Astrocyte of the cerebellum (primary cell): ENCODE data around the gene RABL2B.
"Not testable (repeated sequence)": the region's sequence is repeated elsewhere in the genome, so short reads cannot be mapped to it uniquely, and the experiment has no call there.

Experiments used
- DNase-seq: peaks from one replicate; pipeline ENCODE4 v3.0.0-alpha.2; 2011; ENCODE audit warnings: low read depth
- H3K4me3 ChIP-seq: 2 replicates; pipeline ENCODE4 v1.5.1; 2011; ENCODE audit warnings: mild to moderate bottlenecking, low read depth, low read length, moderate library complexity
- in situ Hi-C: cut with HindIII; loops from 2 replicates; pipeline ENCODE4 v1.10.0; 2017; ENCODE audit warnings: low sequenced_read_pairs
- TF ChIP-seq, protein P1 (sequence below): IDR thresholded peaks from 2 replicates; pipeline ENCODE4 v1.5.1; 2012; ENCODE audit warnings: low read length, low read depth, moderate library complexity, mild to moderate bottlenecking; ENCODE audit errors: missing control alignments

The RABL2B gene

DNA sequence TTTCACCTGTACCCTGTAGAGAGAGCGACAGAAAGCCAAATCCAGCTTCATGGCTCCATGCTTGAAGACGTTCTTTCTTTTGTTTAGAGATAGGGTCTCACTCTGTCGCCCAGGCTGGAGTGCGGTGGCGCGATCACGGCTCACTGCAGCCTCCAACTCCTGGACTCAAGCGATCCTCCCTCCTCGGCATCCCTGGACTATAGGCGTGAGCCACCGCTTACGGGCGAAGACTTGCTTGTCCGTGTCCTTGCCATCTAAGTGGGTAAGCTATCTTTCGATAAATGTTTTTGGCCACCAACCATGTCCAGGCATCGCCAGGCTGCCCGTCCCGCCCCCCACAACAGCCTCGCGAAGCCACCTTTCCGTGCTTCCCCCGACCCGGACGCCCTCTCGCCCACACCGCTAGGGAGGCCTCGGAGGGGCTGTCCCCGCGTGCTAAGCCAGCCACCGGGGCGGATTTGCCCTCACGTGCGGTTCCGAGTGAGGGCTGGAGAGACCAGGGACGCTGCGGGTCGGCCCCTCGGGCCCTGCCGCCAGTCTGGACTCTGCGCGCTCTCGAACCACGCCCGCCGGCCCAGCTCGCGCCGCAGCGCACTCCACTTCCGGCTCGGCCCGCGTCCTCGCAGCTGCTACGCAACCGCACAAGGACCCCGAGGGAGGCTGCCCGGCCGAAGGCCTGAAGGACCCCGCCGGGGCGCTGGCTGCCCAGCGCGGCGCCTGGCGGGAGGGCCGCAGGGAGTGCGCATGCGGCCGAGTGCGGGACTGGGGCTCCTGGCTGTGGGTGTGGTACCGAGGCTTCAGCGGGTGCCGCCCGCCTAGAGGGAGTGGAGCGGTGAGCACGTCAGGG is at the start of gene RABL2B:
RABL2B (minus strand) TSS at position 604 of the 847 bp plus-strand sequence. CDS start 1,342 bp downstream, outside the sequence.
- in situ Hi-C loops: not testable (repeated sequence)
- H3K4me3 ChIP-seq: peak within 1 kb of the TSS; percentile 47
- DNase-seq: peak; percentile 56

DNA sequence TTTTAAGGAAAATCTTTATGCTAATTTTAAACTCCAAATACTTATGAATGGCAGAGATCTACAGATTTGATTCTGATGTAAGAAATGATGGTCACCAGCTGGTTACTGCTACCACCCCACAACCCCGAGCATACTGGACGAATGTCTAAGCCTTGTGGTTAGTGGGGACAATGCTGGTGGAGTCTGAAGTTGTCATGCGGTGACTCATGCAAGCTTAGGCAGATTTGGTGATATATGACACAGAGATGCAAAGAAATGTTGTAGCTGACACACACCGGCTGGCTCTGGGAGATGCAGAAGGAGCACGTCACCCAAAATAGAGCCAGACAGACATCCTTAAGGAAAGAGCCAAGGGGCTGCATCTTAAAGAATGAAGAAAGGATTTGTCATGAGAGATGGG is 3.5 kb upstream of the RABL2B start:
- H3K4me3 ChIP-seq, in situ Hi-C loops, DNase-seq: not testable (repeated sequence)

DNA sequence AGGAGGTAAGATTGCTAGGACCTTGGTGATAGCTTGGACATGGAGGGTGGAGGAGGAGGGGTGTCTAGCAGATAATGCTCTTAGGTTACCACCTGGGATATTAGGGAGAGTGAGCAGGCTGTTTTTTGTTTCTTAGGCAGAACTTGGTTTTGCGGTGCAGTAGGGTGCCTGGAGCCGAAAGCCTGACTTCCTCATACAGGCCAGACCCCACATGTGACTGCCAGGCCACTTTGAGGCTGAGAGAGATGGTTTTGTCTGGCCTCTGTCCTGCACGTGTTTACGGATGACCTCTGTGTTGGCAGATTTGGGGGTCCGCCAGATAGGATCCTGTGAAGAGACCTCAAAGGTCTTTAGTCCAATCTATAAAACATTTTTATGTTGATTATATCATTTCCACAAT is 1.9 kb upstream of the RABL2B start:
- in situ Hi-C loops, DNase-seq, H3K4me3 ChIP-seq: not testable (repeated sequence)

DNA sequence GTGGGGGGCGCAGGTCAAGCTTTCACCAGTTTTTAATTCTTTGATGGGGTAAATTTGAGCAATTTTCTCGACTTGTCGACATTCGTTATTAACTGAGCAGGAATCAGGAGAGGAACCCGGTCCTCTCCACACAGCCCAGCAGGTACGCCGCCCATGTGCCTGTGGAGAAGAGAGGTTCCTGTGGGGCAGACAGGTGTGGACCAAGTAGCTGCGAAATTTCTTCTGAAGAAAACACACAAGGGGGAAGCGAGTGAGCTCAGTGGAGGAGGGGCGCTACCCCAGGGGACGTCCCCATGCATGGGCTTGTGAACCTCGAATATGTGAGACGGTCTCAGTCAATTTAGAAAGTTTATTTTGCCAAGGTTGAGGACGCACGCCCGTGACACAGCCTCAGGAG is 442 bp upstream of the RABL2B start:
- DNase-seq, in situ Hi-C loops: not testable (repeated sequence)
- H3K4me3 ChIP-seq: peak overlapping the region; percentile 47

DNA sequence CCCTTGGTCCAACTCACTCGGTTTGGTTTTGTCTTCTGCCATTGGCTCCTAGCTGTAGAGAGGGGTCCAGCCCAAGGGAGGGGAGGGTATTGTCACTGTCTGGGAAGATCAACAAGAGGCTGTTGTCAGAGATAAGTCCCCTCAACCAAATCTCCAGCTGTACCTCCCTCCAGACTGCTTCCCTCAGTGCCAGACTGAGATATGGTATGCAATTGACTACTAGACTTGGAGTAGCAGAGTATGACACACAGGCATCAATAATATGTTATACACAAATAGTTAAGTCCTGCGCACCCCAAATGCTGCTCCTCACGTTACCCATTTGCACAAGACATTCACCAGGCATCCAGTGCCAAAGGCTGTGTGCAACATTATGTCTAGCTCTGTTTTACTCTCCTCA is 1.2 kb downstream of the RABL2B start:
- DNase-seq, H3K4me3 ChIP-seq, in situ Hi-C loops: not testable (repeated sequence)

DNA sequence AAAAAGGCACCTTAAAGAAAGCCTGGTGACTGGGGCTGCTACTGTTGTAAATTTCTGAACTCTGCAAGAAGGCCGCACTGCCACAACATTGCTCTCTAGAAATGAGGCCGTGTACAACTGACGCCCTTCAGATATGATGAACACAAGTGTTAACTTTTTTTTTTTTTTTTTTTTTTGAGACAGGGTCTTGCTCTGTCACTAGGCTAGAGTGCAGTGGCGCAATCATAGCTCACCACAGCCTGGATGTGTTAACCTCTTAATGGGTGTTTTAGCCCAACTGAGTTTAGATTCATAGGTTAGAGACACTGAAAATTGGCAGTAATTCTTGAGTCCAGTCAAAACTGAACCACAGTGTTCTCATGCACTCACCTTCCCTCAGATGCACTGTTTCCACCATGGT is 3.2 kb downstream of the RABL2B start:
- in situ Hi-C loops: not testable (repeated sequence)

DNA sequence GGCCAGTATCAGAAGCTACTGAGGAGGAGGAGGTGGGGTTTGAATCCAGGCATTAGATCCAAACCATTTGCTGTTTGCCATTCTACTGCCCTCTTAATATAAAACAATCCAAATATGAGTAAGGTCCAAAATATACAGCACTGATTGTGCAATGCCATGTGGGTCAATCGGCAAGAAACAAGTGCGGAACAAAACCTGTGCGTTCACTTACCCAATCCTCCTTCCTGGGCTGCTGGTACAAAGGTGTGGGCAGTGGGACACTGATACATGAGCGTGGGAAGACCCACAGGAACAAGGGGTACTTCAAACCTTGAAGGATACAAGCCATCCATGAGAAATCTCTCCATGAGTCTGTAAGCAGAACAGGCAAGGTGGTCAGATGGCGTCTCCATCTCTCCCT is 5.8 kb downstream of the RABL2B start:
- H3K4me3 ChIP-seq, DNase-seq, in situ Hi-C loops: not testable (repeated sequence)

More for the DNA sequence above, 3.2 kb downstream of the RABL2B start:
- not testable (repeated sequence) for DNase-seq, H3K4me3 ChIP-seq

DNA sequence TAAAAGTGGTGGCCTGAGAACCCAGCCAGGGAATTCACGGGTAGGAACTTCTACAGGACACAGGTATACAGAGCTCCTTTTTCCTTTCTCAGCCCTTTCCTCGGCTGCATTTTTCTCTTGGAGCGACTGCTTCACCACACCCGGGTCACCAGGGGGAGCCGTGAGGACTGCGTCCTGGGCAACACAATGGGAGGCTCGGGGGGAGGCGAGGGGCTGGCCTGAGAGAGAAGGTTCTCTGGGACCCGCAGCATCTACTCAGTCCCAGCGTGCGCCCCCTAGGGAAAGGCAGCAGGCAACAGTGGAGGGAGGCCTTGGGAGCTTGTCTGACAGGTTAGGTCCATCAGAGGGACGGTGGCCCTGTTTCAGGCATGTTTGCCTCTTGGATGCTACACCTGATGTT is 8.3 kb downstream of the RABL2B start:
- TF ChIP-seq, protein P1, sequence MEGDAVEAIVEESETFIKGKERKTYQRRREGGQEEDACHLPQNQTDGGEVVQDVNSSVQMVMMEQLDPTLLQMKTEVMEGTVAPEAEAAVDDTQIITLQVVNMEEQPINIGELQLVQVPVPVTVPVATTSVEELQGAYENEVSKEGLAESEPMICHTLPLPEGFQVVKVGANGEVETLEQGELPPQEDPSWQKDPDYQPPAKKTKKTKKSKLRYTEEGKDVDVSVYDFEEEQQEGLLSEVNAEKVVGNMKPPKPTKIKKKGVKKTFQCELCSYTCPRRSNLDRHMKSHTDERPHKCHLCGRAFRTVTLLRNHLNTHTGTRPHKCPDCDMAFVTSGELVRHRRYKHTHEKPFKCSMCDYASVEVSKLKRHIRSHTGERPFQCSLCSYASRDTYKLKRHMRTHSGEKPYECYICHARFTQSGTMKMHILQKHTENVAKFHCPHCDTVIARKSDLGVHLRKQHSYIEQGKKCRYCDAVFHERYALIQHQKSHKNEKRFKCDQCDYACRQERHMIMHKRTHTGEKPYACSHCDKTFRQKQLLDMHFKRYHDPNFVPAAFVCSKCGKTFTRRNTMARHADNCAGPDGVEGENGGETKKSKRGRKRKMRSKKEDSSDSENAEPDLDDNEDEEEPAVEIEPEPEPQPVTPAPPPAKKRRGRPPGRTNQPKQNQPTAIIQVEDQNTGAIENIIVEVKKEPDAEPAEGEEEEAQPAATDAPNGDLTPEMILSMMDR: peak; percentile 66
- H3K4me3 ChIP-seq, in situ Hi-C loops: not testable (repeated sequence)
- DNase-seq: peak; percentile 19

DNA sequence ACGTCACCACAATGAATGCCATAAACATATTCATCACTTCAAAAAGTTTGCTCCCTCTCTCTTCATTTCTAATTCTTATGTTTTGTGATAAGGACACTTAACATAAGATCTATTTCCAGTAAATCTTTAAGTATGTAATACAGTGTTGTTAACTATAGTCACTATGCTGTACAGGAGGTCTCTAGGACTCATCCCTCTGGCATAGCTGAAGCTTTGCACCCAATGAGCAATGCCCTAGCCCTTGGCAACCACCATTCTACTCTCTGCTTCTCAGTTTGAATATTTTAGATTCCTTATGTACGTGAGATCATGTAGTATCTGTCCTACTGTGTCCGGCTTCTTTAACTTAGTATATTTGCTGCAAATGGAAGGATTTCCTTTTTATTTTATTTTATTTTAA is 19.1 kb downstream of the RABL2B start:
- DNase-seq, in situ Hi-C loops, H3K4me3 ChIP-seq: not testable (repeated sequence)

DNA sequence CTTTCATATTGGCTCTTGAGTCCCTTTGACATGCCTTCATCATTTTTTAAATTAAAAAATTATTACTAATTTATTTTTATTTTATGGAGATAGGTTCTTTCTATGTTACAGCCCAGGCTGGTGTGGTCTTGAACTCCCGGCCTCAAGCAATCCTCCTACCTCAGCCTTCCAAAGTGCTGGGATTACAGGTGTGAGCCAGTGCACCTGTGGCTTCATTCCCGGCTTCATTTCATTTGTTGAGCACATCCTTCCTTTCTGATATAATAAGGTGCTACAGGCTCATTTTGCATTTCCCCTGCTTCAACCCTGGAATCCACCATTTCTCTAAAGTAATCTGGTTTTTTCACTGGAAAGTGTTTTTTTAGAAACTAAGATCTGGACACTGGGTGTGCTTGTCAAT is 21.6 kb downstream of the RABL2B start:
- DNase-seq, in situ Hi-C loops: not testable (repeated sequence)

DNA sequence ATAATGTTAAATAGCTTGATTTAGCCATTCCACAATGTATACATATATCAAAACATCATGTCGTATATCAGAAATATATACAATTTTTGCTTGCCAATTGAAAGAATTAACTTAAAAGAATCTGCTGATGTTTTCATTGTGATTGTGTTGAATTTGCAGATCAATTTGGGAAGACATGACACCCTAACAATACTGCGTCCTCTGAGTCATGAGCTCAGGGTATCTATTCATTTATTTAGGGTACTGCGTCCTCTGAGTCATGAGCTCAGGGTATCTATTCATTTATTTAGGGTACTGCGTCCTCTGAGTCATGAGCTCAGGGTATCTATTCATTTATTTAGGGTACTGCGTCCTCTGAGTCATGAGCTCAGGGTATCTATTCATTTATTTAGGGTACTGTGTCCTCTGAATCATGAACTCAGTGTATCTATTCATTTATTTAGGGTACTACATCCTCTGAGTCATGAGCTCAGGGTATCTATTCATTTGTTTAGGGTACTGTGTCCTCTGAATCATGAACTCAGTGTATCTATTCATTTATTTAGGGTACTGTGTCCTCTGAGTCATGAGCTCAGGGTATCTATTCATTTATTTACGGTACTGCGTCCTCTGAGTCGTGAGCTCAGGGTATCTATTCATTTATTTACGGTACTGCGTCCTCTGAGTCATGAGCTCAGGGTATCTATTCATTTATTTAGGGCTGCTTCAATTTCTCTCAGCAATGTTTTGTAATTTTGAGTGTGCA is 23.7 kb downstream of the RABL2B start:
- H3K4me3 ChIP-seq, in situ Hi-C loops: not testable (repeated sequence)
- DNase-seq: peak; percentile 13

More for the DNA sequence above, 21.6 kb downstream of the RABL2B start:
- not testable (repeated sequence) for H3K4me3 ChIP-seq

DNA sequence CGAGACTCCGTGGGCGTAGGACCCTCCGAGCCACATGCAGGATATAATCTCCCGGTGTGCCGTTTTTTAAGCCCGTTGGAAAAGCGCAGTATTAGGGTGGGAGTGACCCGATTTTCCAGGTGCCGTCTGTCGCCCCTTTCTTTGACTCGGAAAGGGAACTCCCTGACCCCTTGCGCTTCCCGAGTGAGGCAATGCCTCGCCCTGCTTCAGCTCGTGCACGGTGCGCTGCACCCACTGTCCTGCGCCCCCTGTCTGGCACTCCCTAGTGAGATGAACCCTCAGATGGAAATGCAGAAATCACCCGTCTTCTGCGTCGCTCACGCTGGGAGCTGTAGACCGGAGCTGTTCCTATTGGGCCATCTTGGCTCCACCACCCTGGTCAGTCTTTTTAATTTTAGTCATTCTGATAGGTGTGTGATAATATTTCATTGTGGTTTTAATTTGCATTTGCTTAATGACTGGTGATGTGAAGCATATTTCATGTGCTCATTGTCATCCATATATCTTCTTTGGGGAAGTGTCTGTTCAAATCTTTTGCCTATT is 26.4 kb downstream of the RABL2B start:
- TF ChIP-seq, protein P1: peak; percentile 12
- H3K4me3 ChIP-seq: peak overlapping the region; percentile 51
- not testable (repeated sequence) for DNase-seq

DNA sequence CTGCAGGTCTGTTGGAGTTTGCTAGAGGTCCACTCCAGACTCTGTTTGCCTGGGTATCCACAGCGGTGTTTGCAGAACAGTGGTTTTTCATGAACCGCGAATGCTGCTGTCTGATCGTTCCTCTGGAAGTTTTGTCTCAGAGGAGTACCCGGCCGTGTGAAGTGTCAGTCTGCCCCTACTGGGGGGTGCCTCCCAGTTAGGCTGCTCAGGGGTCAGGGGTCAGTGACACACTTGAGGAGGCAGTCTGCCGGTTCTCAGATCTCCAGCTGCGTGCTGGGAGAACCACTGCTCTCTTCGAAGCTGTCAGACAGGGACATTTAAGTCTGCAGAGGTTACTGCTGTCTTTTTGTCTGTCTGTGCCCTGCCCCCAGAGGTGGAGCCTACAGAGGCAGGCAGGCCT is 27.0 kb downstream of the RABL2B start:
- in situ Hi-C loops, H3K4me3 ChIP-seq, DNase-seq: not testable (repeated sequence)

More for the DNA sequence above, 26.4 kb downstream of the RABL2B start:
- in situ Hi-C loops: not testable (repeated sequence)

DNA sequence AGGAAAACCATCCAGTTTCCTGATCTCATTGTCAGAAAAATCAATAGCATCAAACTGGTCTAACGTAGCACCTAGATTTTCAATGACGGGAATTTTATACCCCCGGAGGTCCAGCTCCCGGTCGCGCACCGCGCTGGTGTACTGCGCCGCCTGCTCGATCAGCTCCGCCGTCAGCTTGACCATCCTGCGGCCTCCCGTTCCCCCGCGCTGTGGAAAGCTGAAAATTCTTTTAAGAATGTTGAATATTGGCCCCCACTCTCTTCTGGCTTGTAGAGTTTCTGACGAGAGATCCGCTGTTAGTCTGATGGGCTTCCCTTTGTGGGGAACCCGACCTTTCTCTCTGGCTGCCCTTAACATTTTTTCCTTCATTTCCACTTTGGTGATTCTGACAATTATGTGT is 28.2 kb downstream of the RABL2B start:
- in situ Hi-C loops, H3K4me3 ChIP-seq, DNase-seq: not testable (repeated sequence)
